Omental fat pad (tissue), 4 donors: ENCODE measurements around the gene ALAS1. TPM values are rescaled to one million over a fixed set of nuclear protein-coding genes. Genes with fewer than 3 reads are reported as not detected.

Source experiments
- ATAC-seq: fragments of 150-250 bp; one replicate; pipeline ENCODE4 v1.9.1; 2016; ENCODE audit warnings: mild to moderate bottlenecking, moderate library complexity; ENCODE audit not compliant: low FRiP score
- DNase-seq: peaks from one replicate; pipeline ENCODE4 v3.0.0-alpha.2; 2019; ENCODE audit warnings: low spot score
- CTCF ChIP-seq, 3 donors: fragments of 450-650 bp; IDR thresholded peaks; one replicate each; pipeline ENCODE4 v1.5.1; 2016 to 2017; ENCODE audit warnings: antibody characterized with exemption in 3 of 3, mild to moderate bottlenecking in 3 of 3, moderate library complexity in 2 of 3
- total RNA-seq, 4 donors: library from RNA; depleted of rRNA; stranded (reverse); fragments of >200 nt; gene quantifications; one replicate each; pipeline ENCODE4 v1.1.0, GENCODE V29; 2016

Gene ALAS1
- total RNA-seq, 4 donors from 2014 or later, result 29.3 to 79.7 (median 31.0) TPM

GRCh38 chr3:52240059-52240885 is 42.3 kb downstream of the ALAS1 start:
- DNase-seq (no peak), ATAC-seq (no peak)
- TF ChIP-seq CTCF (IDR thresholded peaks at IDR 0.05), result no peak

- DNase-seq (no peak), ATAC-seq (no peak)
- no peak for TF ChIP-seq CTCF (IDR thresholded peaks at IDR 0.05)
Observed at GRCh38 chr3:52240886-52241370, 43.0 kb downstream of the ALAS1 start.

GRCh38 chr3:52242039-52242438 is 44.1 kb downstream of the ALAS1 start:
- DNase-seq (no peak), ATAC-seq (no peak)
- no peak for TF ChIP-seq CTCF (IDR thresholded peaks at IDR 0.05)

GRCh38 chr3:52243791-52244628 is 46.0 kb downstream of the ALAS1 start:
- no peak for TF ChIP-seq CTCF (IDR thresholded peaks at IDR 0.05)
- ATAC-seq (no peak), DNase-seq (no peak)

GRCh38 chr3:52245322-52246263 is 47.6 kb downstream of the ALAS1 start, which contains the start of gene PPM1M:
PPM1M (plus strand) TSS chr3:52245759; CDS start chr3:52245825, 66 bp downstream.
- DNase-seq, result no peak
- TF ChIP-seq CTCF (IDR thresholded peaks at IDR 0.05), result no peak
- peak; percentile 57 for ATAC-seq

GRCh38 chr3:52246264-52246620 is 48.3 kb downstream of the ALAS1 start:
- DNase-seq (no peak), ATAC-seq (peak; percentile 16)
- TF ChIP-seq CTCF (IDR thresholded peaks at IDR 0.05), result no peak
